Thyroid gland (tissue), 4 donors: ENCODE measurements around the gene RPLP2. TPM values are rescaled to one million over a fixed set of nuclear protein-coding genes. Genes with fewer than 3 reads are reported as not detected.

Experiments used
- DNase-seq, 2 donors: peaks; one replicate each; pipeline ENCODE4 v3.0.0-alpha.2; 2019
- H3K27ac ChIP-seq, 3 donors: fragments of 200-600 bp; sonication (generic); 1 replicate in 2 of 3; 2 replicates in 1 of 3; pipeline ENCODE4 v1.5.1; 2016 to 2019; ENCODE audit warnings: mild to moderate bottlenecking in 1 of 3, moderate library complexity in 1 of 3
- H3K27me3 ChIP-seq: fragments of 200-600 bp; sonication (generic); one replicate; pipeline ENCODE4 v1.5.1; 2019
- H3K36me3 ChIP-seq, 2 donors: fragments of 200-600 bp; sonication (generic); one replicate each; pipeline ENCODE4 v1.5.1; 2016 to 2019
- H3K4me1 ChIP-seq, 2 donors: fragments of 200-600 bp; sonication (generic); one replicate each; pipeline ENCODE4 v1.5.1; 2017 to 2019
- H3K4me3 ChIP-seq, 3 donors: fragments of 200-600 bp; sonication (generic); replicated peaks in 1 of 3; 1 replicate in 2 of 3; 2 replicates in 1 of 3; pipeline ENCODE4 v1.5.1; 2016; ENCODE audit warnings: mild to moderate bottlenecking in 1 of 3
- H3K9me3 ChIP-seq: fragments of 200-600 bp; sonication (generic); one replicate; pipeline ENCODE4 v1.5.1; 2017
- POLR2A ChIP-seq, 2 donors: fragments of 450-650 bp; IDR thresholded peaks; one replicate each; pipeline ENCODE4 v1.6.1; 2017; ENCODE audit warnings: antibody characterized with exemption in 2 of 2, mild to moderate bottlenecking in 2 of 2, moderate library complexity in 1 of 2
- WGBS, 2 donors: methylation state at CpG; one replicate each; pipeline ENCODE4 v1.1.5; 2017; 5-methylcytosine and 5-hydroxymethylcytosine counted together
- intact Hi-C: fragments of 100-400 bp; cut with DNase I; formaldehyde crosslinking; loops from one replicate; pipeline ENCODE4 v1.15.1; 2023
- total RNA-seq, 4 donors: library from RNA; depleted of rRNA; stranded (reverse); fragments of >200 nt; gene quantifications; one replicate each; pipeline ENCODE4 v1.2.3, GENCODE V29; 2016
- TF ChIP-seq, protein P1 (sequence below), 6 experiments: fragments of 200-600 bp in 3 of 6; fragments of 450-650 bp in 3 of 6; sonication (generic) in 3 of 6; IDR thresholded peaks; one replicate each; pipeline ENCODE4 v1.5.1; 2016 to 2019; ENCODE audit warnings: antibody characterized with exemption in 6 of 6, mild to moderate bottlenecking in 2 of 6, inconsistent platforms in 1 of 6, moderate library complexity in 1 of 6

Gene RPLP2
- total RNA-seq, 4 donors from 2014 or later: 172 to 526 (median 290) TPM

DNA sequence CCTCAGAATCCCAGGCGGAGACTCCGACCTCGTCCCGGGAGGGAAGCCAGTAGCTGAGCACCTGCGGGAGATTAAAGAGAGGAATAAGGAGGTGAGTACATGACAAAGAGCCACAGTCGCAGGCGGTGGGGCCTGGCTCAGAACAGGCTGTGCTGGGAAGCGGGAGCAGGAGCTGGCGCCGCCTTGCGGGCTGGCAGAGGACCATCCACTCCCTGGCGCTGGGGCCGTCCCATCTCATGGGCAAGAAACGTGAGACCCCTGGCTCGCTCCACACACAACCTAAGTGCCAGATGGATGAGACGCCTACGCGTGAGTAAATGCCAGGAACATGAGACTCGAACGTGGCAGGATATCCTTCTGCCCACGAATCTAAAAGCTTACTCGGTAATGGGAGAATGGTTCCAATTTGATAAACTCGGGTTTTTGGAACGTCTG, 26.2 kb upstream of the RPLP2 start:
- Histone ChIP-seq H3K4me1 (peaks cover 0 to 12% of the 10 kb centered on the region in 2 donors), H3K4me3 (no peak overlapping the region), H3K9me3 (no peaks in the 10 kb centered on the region), H3K36me3 (no peaks in the 10 kb centered on the region), H3K27ac (no peak overlapping the region), H3K27me3 (no peaks in the 10 kb centered on the region)
- DNase-seq: peak; percentile 87 to 92
- WGBS, 2 donors: 8 to 28% methylated on average over 20 to 22 of the region's 24 CpGs
- peak in 1 of 2 donors; percentile 27 for TF ChIP-seq POLR2A (IDR thresholded peaks at IDR 0.05)
- TF ChIP-seq, protein P1, sequence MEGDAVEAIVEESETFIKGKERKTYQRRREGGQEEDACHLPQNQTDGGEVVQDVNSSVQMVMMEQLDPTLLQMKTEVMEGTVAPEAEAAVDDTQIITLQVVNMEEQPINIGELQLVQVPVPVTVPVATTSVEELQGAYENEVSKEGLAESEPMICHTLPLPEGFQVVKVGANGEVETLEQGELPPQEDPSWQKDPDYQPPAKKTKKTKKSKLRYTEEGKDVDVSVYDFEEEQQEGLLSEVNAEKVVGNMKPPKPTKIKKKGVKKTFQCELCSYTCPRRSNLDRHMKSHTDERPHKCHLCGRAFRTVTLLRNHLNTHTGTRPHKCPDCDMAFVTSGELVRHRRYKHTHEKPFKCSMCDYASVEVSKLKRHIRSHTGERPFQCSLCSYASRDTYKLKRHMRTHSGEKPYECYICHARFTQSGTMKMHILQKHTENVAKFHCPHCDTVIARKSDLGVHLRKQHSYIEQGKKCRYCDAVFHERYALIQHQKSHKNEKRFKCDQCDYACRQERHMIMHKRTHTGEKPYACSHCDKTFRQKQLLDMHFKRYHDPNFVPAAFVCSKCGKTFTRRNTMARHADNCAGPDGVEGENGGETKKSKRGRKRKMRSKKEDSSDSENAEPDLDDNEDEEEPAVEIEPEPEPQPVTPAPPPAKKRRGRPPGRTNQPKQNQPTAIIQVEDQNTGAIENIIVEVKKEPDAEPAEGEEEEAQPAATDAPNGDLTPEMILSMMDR (IDR thresholded peaks at IDR 0.05): peak; percentile 17 to 82 (median 61)
- intact Hi-C loops: no loop called here

DNA sequence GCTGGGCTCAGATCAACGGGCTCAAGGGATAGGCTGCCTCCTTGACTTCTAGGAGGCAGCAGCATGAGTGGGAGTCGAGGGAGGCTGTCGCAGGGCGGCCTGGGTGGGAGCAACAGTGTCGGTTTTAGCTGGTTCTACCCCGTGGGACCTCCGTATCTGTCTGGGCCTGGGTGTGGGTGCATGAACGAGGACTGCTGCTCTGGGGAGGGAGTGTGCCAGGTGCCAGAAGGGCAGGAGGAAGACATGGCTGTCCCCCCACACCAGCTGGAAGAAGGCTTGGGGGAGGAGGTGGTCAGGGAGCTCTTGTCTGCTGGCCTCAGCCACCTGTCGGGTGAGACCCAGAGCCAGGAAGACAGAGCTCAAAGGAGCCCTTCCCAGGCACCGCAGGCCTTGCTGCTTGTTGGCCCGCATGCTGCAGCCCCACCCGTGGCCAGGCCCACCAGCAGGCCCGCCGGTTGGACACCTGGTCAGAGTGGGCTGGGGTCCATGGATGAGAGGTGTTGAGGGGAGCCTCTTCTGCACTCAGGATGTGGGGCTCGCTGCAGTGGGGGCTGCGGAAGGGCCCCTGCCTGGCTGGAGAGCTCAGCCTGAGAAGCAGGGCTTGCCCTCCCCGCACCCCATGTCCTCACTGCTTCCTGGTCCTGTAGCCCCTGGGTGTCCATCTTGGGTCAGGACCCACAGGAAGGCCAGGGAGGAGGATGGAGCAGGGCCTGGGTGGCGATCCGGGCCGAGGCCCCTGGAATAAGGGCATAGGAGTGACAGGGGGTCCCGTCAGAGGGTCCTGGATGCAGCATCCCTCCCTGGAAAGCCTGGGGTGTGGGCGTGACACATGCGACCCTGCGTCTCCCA, 23.3 kb upstream of the RPLP2 start:
- no peak for DNase-seq
- 88 to 90% methylated on average over 14 to 15 of the region's 24 CpGs for WGBS, 2 donors
- H3K27ac ChIP-seq: no peak overlapping the region
- no peak overlapping the region for H3K4me3 ChIP-seq
- no peaks in the 10 kb centered on the region for H3K36me3 ChIP-seq
- no peaks in the 10 kb centered on the region for H3K9me3 ChIP-seq
- H3K4me1 ChIP-seq: peaks cover 0 to 19% of the 10 kb centered on the region in 2 donors
- intact Hi-C loops: no loop called here
- no peaks in the 10 kb centered on the region for H3K27me3 ChIP-seq
- TF ChIP-seq, protein P1 (IDR thresholded peaks at IDR 0.05): no peak
- no peak for TF ChIP-seq POLR2A (IDR thresholded peaks at IDR 0.05)

DNA sequence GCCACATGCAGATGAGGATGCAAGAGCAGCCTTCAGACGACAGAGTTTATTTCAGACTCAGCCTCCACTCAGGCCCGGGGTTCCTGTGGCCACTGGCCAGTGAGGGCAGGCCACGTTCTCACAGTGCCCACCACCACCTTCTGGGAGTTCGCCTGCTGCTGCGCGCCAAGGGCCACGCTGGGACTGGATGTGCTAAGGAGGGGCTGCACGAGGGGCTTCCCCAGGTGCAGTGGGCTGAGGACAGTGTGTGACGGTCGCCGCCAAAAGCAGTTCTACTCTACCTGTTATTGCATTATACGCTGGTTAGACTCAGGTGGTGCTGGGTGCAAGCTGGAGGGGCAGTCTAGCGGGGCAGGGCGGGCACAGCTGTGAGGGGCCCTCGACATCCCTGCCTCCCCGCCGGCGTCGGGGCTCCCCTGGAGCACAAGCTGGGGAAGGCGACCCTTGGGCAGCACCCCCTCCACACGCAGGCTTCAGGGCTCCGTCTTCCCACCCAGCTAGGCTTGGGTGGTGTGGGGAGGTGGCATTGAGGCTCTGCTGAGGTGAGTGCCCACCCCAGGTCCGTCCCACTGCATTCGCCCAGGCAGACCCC, 22.6 kb upstream of the RPLP2 start:
- H3K27me3 ChIP-seq: no peaks in the 10 kb centered on the region
- no peaks in the 10 kb centered on the region for H3K36me3 ChIP-seq
- no peak overlapping the region for H3K27ac ChIP-seq
- WGBS, 2 donors: 90 to 91% methylated on average over 13 to 16 of the region's 24 CpGs
- H3K4me3 ChIP-seq: no peak overlapping the region
- intact Hi-C loops: no loop called here
- no peaks in the 10 kb centered on the region for H3K9me3 ChIP-seq
- peaks cover 0 to 19% of the 10 kb centered on the region in 2 donors for H3K4me1 ChIP-seq
- DNase-seq: no peak
- TF ChIP-seq, protein P1 (IDR thresholded peaks at IDR 0.05): no peak
- TF ChIP-seq POLR2A (IDR thresholded peaks at IDR 0.05): no peak

DNA sequence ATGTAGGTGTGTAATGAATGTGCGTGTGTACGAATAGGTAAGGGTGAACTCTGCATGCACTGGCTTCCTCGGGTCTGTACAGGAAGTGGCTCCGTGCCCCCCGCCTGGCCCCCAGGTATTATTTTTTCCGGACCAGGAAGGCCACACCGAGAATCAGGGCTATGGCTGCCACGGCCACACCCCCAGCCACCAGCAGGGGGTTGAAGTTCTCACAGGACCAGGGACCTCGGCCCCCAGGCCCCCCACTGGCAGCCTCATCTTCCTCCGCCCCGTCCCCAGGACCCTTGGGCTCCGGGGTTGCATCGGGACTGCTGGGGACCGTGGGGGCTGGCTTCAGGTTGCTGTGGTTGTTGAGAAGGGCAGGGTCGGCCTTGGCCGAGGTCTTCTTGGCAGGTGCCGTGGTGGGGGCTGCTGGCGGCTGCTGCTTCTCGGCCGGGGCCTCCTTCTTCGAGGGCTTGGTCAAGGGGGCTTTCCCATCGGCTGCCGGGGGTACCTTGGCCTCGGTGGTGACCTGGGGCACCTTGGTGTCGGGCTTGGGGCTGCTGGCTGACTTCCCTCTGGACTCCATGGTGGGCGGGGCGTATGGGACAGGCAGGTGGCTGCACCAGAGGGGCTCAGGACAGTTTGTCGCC, 21.6 kb upstream of the RPLP2 start:
- Histone ChIP-seq H3K4me1 (peaks cover 0 to 15% of the 10 kb centered on the region in 2 donors), H3K4me3 (no peak overlapping the region), H3K27ac (no peak overlapping the region), H3K36me3 (no peaks in the 10 kb centered on the region), H3K9me3 (no peaks in the 10 kb centered on the region), H3K27me3 (no peaks in the 10 kb centered on the region)
- TF ChIP-seq POLR2A (IDR thresholded peaks at IDR 0.05): no peak
- TF ChIP-seq, protein P1 (IDR thresholded peaks at IDR 0.05): no peak
- no peak for DNase-seq
- WGBS, 2 donors: 66 to 80% methylated on average over 1 to 12 of the region's 28 CpGs
- intact Hi-C loops: no loop called here
